Type B pancreatic cell (in vitro differentiated cells): ENCODE data around the gene STC2. TPM values are rescaled to one million over a fixed set of nuclear protein-coding genes. Genes with fewer than 3 reads are reported as not detected.

Experiments
- DNase-seq: peaks from one replicate; pipeline ENCODE4 v3.0.0; 2021; ENCODE audit warnings: mixed read lengths; ENCODE audit not compliant: unreplicated experiment; ENCODE audit errors: extremely low spot score
- H3K27ac Mint-ChIP-seq: 2 replicates; pipeline ENCODE4 v1.8.0; 2021; ENCODE audit warnings: mild to moderate bottlenecking, mixed read lengths
- H3K27me3 Mint-ChIP-seq: 2 replicates; pipeline ENCODE4 v1.8.0; 2021; ENCODE audit warnings: mixed read lengths
- H3K36me3 Mint-ChIP-seq: 2 replicates; pipeline ENCODE4 v1.8.0; 2021; ENCODE audit warnings: mixed read lengths
- H3K4me1 Mint-ChIP-seq: one replicate; pipeline ENCODE4 v1.8.0; 2021; ENCODE audit warnings: mixed read lengths; ENCODE audit not compliant: unreplicated experiment
- H3K4me3 Mint-ChIP-seq: 2 replicates; pipeline ENCODE4 v1.8.0; 2021; ENCODE audit warnings: mild to moderate bottlenecking, mixed read lengths
- H3K9me3 Mint-ChIP-seq: 2 replicates; pipeline ENCODE4 v1.8.0; 2021; ENCODE audit warnings: mixed read lengths
- total RNA-seq: library from RNA; stranded (reverse); gene quantifications from 2 replicates; pipeline ENCODE4 v1.2.1, GENCODE V29; 2021; ENCODE audit warnings: low replicate concordance
- TF ChIP-seq, protein P1 (sequence below): fragments of 200-600 bp; sonication (generic); conservative IDR thresholded peaks from 2 replicates; pipeline ENCODE4 v1.5.0; 2021; ENCODE audit warnings: antibody characterized with exemption, mild to moderate bottlenecking

Gene STC2
- total RNA-seq, 1 donor from 2014 or later = 25.7 TPM

DNA sequence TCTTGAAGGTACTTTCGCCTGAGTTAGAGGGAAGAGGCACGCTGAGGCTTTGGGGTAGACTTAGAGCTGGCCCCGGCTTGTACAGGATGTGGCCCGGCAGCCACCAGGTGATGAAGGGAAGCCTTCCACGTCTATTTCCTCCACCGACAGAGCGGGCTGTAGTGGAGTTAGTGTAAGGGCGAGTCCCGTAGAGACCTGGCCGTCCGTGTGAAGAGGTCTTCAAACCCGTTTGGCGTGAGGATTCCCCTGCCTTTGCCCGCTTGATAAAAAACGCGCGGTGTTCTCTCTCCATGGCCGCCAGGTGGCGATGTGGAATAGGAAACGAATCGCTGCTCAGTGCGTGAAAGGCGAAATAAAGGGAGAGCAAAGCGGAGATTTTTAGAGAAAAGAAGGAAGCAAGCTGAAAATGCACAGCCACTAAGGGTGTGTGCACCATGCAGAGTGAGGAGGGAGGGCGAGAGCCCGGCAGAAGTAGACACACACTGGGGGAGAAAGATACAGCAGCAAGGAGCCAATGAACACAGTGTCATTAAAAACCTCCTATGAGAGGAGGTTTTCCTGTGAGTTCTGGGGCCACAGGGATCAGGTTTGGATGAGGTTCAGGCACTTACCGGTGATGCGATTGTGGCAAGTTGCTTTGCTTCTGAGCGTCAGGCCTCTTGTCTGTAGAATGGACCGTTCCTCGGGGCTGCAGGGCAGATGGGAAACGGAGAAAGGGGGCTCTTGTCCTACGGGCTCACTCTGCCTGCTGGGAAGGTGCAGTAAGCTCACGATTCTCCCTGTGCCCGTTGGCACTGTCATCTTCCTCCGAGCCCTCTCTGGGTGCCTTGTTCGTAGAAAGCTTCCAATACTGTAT is 34.2 kb downstream of the STC2 start:
- Mint-ChIP-seq H3K4me1 (peaks cover 46% of the 10 kb centered on the region), H3K36me3 (no peaks in the 10 kb centered on the region), H3K27me3 (peaks cover 33% of the 10 kb centered on the region), H3K27ac (peak overlapping the region; percentile 71), H3K4me3 (peak overlapping the region; percentile 60), H3K9me3 (no peaks in the 10 kb centered on the region)
- peak; percentile 85 for DNase-seq
- TF ChIP-seq, protein P1, sequence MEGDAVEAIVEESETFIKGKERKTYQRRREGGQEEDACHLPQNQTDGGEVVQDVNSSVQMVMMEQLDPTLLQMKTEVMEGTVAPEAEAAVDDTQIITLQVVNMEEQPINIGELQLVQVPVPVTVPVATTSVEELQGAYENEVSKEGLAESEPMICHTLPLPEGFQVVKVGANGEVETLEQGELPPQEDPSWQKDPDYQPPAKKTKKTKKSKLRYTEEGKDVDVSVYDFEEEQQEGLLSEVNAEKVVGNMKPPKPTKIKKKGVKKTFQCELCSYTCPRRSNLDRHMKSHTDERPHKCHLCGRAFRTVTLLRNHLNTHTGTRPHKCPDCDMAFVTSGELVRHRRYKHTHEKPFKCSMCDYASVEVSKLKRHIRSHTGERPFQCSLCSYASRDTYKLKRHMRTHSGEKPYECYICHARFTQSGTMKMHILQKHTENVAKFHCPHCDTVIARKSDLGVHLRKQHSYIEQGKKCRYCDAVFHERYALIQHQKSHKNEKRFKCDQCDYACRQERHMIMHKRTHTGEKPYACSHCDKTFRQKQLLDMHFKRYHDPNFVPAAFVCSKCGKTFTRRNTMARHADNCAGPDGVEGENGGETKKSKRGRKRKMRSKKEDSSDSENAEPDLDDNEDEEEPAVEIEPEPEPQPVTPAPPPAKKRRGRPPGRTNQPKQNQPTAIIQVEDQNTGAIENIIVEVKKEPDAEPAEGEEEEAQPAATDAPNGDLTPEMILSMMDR = peak; percentile 93

DNA sequence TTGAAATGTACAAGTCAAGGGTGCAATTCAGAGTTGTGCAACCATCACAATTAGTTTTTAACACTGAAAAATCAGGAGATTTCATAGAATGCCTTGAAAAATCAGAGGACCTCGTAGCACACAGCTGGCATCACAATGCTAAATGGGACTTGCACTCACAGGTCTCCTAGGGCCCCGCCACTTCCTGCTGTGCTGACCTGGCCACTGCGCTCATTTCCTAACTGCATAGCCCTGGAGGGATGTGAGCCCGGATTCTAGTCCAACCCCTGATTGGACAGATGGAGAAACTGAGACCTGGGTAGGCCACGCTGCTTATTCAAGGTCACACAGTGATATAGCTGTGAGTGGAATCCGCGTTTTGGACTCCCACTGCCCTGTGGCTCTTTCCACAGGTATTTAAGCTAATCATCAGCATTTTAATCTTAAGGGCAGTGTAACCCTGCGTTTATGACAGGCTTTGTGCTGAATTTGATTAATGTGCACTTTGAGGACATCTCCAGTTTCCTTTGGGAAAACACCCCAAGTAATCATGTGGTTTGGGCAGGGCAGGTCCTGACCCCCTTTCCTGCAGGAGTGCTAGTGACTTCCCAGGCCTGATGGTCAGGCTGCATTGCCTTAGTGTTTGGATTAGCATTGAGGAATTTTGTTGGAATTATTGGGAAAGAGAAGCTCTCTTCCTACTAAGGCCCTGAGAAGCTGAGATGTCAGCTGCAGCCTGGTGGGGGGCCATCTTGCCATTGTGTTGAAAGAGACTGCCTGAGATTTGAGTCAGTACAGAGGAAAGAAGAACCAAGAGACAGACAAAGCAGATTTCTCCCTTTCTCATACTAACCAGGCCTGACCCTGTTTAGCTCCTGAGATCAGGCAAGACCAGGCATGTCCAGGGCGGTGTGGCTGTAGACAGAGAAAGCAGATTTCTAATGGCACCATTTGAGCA is 36.2 kb downstream of the STC2 start:
- Mint-ChIP-seq H3K4me1 (peaks cover 45% of the 10 kb centered on the region), H3K4me3 (peak overlapping the region; percentile 3), H3K27ac (peak overlapping the region; percentile 89), H3K27me3 (peaks cover 40% of the 10 kb centered on the region), H3K9me3 (no peaks in the 10 kb centered on the region), H3K36me3 (no peaks in the 10 kb centered on the region)
- no peak for DNase-seq
- TF ChIP-seq, protein P1 = no peak

DNA sequence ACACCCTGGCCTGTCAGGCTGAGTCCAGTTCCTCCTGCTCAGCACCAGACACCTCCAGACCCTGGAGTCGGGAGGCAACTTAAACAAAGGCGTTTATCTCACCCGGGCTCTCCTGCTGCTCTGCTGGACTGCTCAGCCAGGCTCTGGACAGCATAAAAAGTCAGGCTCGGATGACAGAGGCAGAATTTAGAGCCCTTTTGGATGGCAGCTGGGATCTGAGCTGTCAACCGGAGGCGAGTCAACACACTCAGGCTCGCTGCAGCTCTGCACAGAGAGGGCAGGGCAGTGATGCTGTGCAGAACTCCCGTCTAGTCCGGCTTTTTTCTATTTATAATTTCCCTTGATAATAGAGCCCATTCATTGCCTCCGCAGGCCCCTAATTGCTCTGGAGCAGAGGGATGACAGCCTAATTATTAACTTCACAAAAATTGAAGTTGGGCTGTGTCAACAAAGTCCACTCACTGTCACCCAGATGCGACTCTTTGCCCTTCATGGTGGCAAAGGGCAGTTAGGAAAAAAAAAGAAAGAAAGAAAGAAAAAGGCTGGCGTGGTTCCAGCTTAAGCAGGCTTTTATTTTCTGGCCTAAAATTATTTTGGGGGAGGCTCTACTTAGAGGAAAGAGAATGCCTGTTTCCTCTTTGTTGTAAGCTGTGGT is 37.6 kb downstream of the STC2 start:
- Mint-ChIP-seq H3K27me3 (peaks cover 49% of the 10 kb centered on the region), H3K4me1 (peaks cover 41% of the 10 kb centered on the region), H3K9me3 (no peaks in the 10 kb centered on the region), H3K4me3 (no peak overlapping the region), H3K27ac (peak overlapping the region; percentile 89), H3K36me3 (no peaks in the 10 kb centered on the region)
- no peak for DNase-seq
- TF ChIP-seq, protein P1 = no peak

- H3K27me3 Mint-ChIP-seq = peaks cover 52% of the 10 kb centered on the region
- peaks cover 37% of the 10 kb centered on the region for H3K4me1 Mint-ChIP-seq
- no peak overlapping the region for H3K27ac Mint-ChIP-seq
Observed at GRCh38 chr5:173289372-173289771, 38.8 kb downstream of the STC2 start.

GRCh38 chr5:173288632-173289031 is 39.6 kb downstream of the STC2 start:
- no peak for DNase-seq
- TF ChIP-seq, protein P1 = no peak
- no peak overlapping the region for H3K27ac Mint-ChIP-seq
- no peaks in the 10 kb centered on the region for H3K9me3 Mint-ChIP-seq
- no peaks in the 10 kb centered on the region for H3K36me3 Mint-ChIP-seq
- no peak overlapping the region for H3K4me3 Mint-ChIP-seq
- peaks cover 30% of the 10 kb centered on the region for H3K4me1 Mint-ChIP-seq
- H3K27me3 Mint-ChIP-seq = peaks cover 51% of the 10 kb centered on the region

More at GRCh38 chr5:173289372-173289771, 38.8 kb downstream of the STC2 start:
- Mint-ChIP-seq H3K9me3 (no peaks in the 10 kb centered on the region), H3K36me3 (no peaks in the 10 kb centered on the region), H3K4me3 (no peak overlapping the region)
- TF ChIP-seq, protein P1 = no peak
- DNase-seq = no peak
